ENCODE results near the gene NOD2. TPM values are rescaled to one million over a fixed set of nuclear protein-coding genes. Genes with fewer than 3 reads are reported as not detected.

NOD2 gene
- total RNA-seq, 1 donor from 2014 or later, result not detected

GRCh38 chr16:50645563-50646220, 47.7 kb upstream of the NOD2 start:
- TF ChIP-seq CTCF (IDR thresholded peaks at IDR 0.05; ENCODE audit: insufficient read depth, low read depth, low read length) (no peak), EZH2 (IDR thresholded peaks at IDR 0.05; ENCODE audit: insufficient read depth, low read length) (no peak)
- H3K27me3 Mint-ChIP-seq (ENCODE audit: low read depth, unreplicated experiment), result peaks cover 44% of the 10 kb centered on the region
- H3K9me3 Mint-ChIP-seq (ENCODE audit: unreplicated experiment), result peaks cover 6% of the 10 kb centered on the region
- Histone ChIP-seq H3K4me1 (ENCODE audit: insufficient read depth, low read length) (no peaks in the 10 kb centered on the region), H3K79me2 (ENCODE audit: insufficient read depth, low read length) (no peaks in the 10 kb centered on the region), H3K9me3 (ENCODE audit: insufficient read depth, low read depth, low read length) (no peaks in the 10 kb centered on the region), H3K27me3 (ENCODE audit: insufficient read depth, low read length) (no peaks in the 10 kb centered on the region), H3K36me3 (ENCODE audit: insufficient read depth, low read length) (no peaks in the 10 kb centered on the region), H2AFZ (ENCODE audit: low read depth, low read length) (no peak overlapping the region), H3K4me3 (ENCODE audit: insufficient read depth, low read depth, low read length) (no peak overlapping the region), H3K4me2 (ENCODE audit: low read length) (no peak overlapping the region), H4K20me1 (ENCODE audit: insufficient read depth, low read length) (no peaks in the 10 kb centered on the region), H3K27ac (ENCODE audit: low read depth, low read length) (no peak overlapping the region), H3K9ac (ENCODE audit: low read length) (no peak overlapping the region)
- H3K4me1 Mint-ChIP-seq (ENCODE audit: low read depth, unreplicated experiment), result no peaks in the 10 kb centered on the region
- no peak overlapping the region for H3K4me3 Mint-ChIP-seq (ENCODE audit: unreplicated experiment)
- no peak overlapping the region for H3K27ac Mint-ChIP-seq (ENCODE audit: unreplicated experiment)
- no peak for FAIRE-seq
- H3K36me3 Mint-ChIP-seq (ENCODE audit: low read depth, unreplicated experiment), result no peaks in the 10 kb centered on the region
- DNase-seq (ENCODE audit: low read depth), result no peak

- H3K9me3 ChIP-seq (ENCODE audit: insufficient read depth, low read depth, low read length), result no peaks in the 10 kb centered on the region
- Mint-ChIP-seq H3K4me3 (ENCODE audit: unreplicated experiment) (no peak overlapping the region), H3K9me3 (ENCODE audit: unreplicated experiment) (peaks cover 6% of the 10 kb centered on the region), H3K4me1 (ENCODE audit: low read depth, unreplicated experiment) (no peaks in the 10 kb centered on the region), H3K27ac (ENCODE audit: unreplicated experiment) (no peak overlapping the region), H3K36me3 (ENCODE audit: low read depth, unreplicated experiment) (no peaks in the 10 kb centered on the region), H3K27me3 (ENCODE audit: low read depth, unreplicated experiment) (peaks cover 42% of the 10 kb centered on the region)
- H4K20me1 ChIP-seq (ENCODE audit: insufficient read depth, low read length), result no peaks in the 10 kb centered on the region
- DNase-seq (ENCODE audit: low read depth) (no peak), FAIRE-seq (no peak)
- H3K9ac ChIP-seq (ENCODE audit: low read length), result no peak overlapping the region
- H3K4me2 ChIP-seq (ENCODE audit: low read length), result no peak overlapping the region
- H2AFZ ChIP-seq (ENCODE audit: low read depth, low read length), result no peak overlapping the region
- H3K27ac ChIP-seq (ENCODE audit: low read depth, low read length), result no peak overlapping the region
- no peaks in the 10 kb centered on the region for H3K36me3 ChIP-seq (ENCODE audit: insufficient read depth, low read length)
- no peaks in the 10 kb centered on the region for H3K4me1 ChIP-seq (ENCODE audit: insufficient read depth, low read length)
- TF ChIP-seq CTCF (IDR thresholded peaks at IDR 0.05; ENCODE audit: insufficient read depth, low read depth, low read length) (no peak), EZH2 (IDR thresholded peaks at IDR 0.05; ENCODE audit: insufficient read depth, low read length) (no peak)
- no peaks in the 10 kb centered on the region for H3K79me2 ChIP-seq (ENCODE audit: insufficient read depth, low read length)
- H3K4me3 ChIP-seq (ENCODE audit: insufficient read depth, low read depth, low read length), result no peak overlapping the region
- H3K27me3 ChIP-seq (ENCODE audit: insufficient read depth, low read length), result no peaks in the 10 kb centered on the region
Measured at GRCh38 chr16:50646345-50646744, 47.1 kb upstream of the NOD2 start.

GRCh38 chr16:50651835-50652438, 41.5 kb upstream of the NOD2 start:
- Histone ChIP-seq H3K27ac (ENCODE audit: low read depth, low read length) (no peak overlapping the region), H3K4me2 (ENCODE audit: low read length) (no peak overlapping the region), H3K4me1 (ENCODE audit: insufficient read depth, low read length) (no peaks in the 10 kb centered on the region), H4K20me1 (ENCODE audit: insufficient read depth, low read length) (no peaks in the 10 kb centered on the region), H3K9ac (ENCODE audit: low read length) (no peak overlapping the region), H3K79me2 (ENCODE audit: insufficient read depth, low read length) (no peaks in the 10 kb centered on the region), H2AFZ (ENCODE audit: low read depth, low read length) (no peak overlapping the region), H3K36me3 (ENCODE audit: insufficient read depth, low read length) (no peaks in the 10 kb centered on the region), H3K4me3 (ENCODE audit: insufficient read depth, low read depth, low read length) (no peak overlapping the region), H3K27me3 (ENCODE audit: insufficient read depth, low read length) (no peaks in the 10 kb centered on the region), H3K9me3 (ENCODE audit: insufficient read depth, low read depth, low read length) (no peaks in the 10 kb centered on the region)
- Mint-ChIP-seq H3K4me3 (ENCODE audit: unreplicated experiment) (no peak overlapping the region), H3K27me3 (ENCODE audit: low read depth, unreplicated experiment) (peaks cover 36% of the 10 kb centered on the region), H3K27ac (ENCODE audit: unreplicated experiment) (no peak overlapping the region), H3K36me3 (ENCODE audit: low read depth, unreplicated experiment) (peaks cover 2% of the 10 kb centered on the region), H3K9me3 (ENCODE audit: unreplicated experiment) (peaks cover 6% of the 10 kb centered on the region), H3K4me1 (ENCODE audit: low read depth, unreplicated experiment) (no peaks in the 10 kb centered on the region)
- TF ChIP-seq EZH2 (IDR thresholded peaks at IDR 0.05; ENCODE audit: insufficient read depth, low read length) (no peak), CTCF (IDR thresholded peaks at IDR 0.05; ENCODE audit: insufficient read depth, low read depth, low read length) (no peak)
- FAIRE-seq (no peak), DNase-seq (ENCODE audit: low read depth) (no peak)

Data from astrocyte (in vitro differentiated cells and primary cell).